HG03025 (cell line): ENCODE data around the gene COMMD9.
"Not testable (repeated sequence)": the region's sequence is repeated elsewhere in the genome, so short reads cannot be mapped to it uniquely, and the experiment has no call there.

Experiments used
- ATAC-seq: cut with Tn5 transposase; IDR thresholded peaks from one replicate; pipeline ENCODE4 v1.9.1; 2021; ENCODE audit warnings: mild to moderate bottlenecking, moderate library complexity; ENCODE audit not compliant: unreplicated experiment, low FRiP score

The COMMD9 gene

DNA sequence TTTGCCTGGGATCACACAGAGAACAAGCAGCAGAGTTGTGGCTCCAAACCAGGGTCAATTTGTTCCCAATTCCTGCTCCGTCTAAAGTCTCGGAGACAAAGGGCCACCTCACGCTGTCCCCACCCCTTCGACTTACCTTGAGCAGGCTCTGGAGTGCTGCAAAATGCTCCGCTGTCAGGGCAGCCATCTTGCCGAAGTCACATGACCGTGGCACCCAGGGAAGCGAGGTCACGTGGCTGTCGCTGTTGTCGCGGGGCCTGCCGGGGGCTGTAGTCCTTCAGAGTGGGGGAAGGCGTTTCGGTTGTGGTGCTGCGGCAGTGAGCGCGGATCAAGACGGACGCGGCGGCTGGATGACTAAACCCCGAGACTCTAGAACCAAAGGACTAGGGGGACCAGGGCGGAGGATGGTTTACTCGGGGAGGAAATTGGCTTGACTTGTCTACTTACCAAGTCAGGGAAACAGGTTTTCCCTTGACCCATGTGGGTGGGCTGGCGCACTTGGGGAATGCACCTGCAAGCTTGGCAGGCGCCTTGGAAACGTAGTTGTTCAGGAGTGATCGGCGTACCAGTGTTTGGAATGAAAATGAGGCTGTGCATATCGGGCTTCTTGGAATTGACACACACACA, at the start of gene COMMD9:
COMMD9 (minus strand) TSS at position 199 of the 627 bp plus-strand sequence; CDS start at position 187, 12 bp downstream.
- peak; percentile 98 for ATAC-seq

- ATAC-seq = no peak
Observed at GRCh38 chr11:36333897-36334296, 44.7 kb upstream of the COMMD9 start.

GRCh38 chr11:36333468-36333867, 44.2 kb upstream of the COMMD9 start:
- no peak for ATAC-seq

DNA sequence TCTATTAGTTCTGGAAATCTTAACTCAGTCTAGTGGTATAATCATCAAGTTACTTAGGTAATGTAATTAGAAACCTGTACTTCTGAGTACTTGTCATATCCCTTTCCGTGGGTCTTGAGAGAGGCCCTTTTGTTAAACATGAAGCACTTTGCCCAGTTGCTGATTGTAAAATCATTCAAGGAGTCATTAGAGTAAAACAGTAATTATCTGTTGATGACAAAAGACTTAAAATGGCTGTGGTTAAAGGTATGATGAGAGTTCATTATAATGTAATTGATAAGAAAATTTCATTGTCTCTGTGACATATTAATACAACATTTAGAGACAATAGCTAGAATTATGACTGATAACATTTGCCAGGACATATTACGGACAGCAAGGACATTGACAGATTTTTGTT, 41.2 kb upstream of the COMMD9 start:
- ATAC-seq = no peak

- ATAC-seq = no peak
Observed at GRCh38 chr11:36328966-36329673, 39.9 kb upstream of the COMMD9 start.

DNA sequence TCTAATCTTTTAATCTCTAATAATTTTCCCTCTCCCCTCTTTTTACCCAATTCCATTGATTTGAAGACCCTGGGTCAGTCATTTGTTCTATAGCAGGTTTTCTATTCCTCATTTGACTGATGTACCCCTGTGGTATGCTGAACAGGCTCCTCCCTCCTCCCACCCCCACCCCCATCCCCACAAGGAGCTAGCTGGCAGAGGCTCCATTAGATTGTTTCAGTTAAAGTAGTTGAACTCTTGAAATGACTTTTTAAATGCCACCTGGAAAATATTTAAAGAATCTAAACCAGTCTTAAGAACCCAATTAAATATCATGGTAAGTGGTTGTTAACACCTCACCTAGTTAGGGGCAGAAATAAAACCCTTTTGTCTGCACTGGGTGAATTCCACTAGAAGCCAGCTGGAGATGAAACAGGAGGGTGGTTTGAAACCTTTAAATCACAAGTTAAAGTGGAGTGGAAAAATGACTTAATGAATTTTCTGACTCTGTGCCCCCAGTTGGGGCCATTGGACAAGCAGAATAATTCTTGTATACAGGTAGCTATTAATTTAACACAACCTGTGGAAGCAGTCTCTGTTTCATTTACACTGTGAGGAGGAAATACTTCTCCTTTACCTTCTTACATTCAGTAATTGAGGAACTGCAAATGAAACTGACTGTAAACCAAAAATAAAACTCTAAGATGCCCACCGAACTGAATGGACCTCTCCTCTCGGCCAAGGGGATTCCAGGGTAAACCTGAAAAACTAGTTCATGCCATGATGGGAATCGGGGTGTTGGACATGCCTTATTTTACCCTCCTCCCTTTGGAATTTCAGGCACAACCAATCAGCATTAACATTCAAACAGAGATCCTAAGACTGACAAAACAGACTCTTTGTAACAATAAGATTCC, 37.5 kb upstream of the COMMD9 start:
- ATAC-seq = peak; percentile 74

DNA sequence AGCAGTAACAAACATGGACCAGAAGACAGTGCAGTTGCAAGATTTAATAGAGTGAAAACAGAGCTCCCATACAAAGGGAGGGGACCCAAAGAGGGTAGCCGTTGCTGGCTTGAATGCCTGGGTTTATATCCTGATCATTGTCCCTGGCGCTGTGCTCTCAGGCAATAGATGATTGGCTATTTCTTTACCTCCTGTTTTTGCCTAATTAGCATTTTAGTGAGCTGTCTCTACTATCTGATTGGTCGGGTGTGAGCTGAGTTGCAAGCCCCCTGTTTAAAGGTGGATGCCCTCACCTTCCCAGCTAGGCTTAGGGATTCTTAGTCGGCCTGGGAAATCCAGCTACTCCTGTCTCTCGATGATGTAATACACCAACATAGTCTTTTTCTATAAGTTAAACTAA, 36.2 kb upstream of the COMMD9 start:
- ATAC-seq = not testable (repeated sequence)

GRCh38 chr11:36324956-36325355, 35.7 kb upstream of the COMMD9 start:
- not testable (repeated sequence) for ATAC-seq

- ATAC-seq = no peak
Observed at GRCh38 chr11:36317992-36318391, 28.8 kb upstream of the COMMD9 start.

- ATAC-seq = no peak
Observed at GRCh38 chr11:36316049-36316448, 26.8 kb upstream of the COMMD9 start.

DNA sequence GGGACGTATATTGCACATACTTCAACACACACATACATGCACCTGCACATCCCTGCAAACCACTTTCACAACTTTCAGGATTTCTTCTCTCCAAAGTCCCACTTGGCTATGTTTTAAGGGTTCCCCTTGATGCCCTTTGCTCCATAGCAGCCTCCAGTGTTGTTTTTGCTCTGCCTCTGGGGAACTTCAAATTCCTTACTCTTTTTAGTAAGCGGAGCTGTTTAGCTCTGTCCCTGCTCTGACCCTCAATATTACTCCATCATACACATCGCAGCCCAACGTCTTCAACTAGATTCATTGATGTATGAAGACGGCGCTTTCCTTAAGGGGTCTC, 25.2 kb upstream of the COMMD9 start:
- no peak for ATAC-seq

DNA sequence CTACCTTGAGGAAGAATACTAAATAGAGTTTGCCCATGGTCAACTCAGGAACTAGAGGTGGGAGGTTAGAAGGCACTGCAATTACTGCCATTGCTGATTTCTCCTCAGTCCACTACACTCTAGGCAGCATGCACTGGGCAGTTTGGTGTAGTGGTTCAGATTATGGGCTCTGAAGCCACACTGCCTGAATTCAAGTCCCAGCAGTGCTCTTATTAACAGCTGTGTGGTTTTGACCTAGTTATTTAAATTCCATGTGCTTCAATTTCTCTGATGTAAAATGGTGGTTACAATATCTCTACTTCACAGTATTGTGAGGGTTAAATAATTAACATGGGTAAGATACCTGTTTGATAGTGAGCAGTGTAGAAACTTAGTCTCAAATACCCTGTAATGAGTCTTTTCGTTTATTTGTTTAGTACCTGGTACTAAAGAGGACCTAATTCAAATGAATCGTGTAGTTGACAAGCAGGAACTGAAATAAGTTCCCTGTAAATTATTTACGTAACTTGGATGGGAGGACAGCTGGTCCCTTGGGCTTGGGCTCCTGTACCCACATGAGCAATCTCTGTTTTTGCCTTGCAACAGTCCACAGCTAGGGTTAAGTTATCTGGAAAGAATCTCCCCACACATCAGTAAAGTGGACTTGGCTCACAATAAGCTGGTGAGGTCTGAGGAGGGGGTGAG, 24.7 kb upstream of the COMMD9 start:
- no peak for ATAC-seq

GRCh38 chr11:36312611-36313472, 23.6 kb upstream of the COMMD9 start:
- ATAC-seq = no peak

- ATAC-seq = no peak
Observed at GRCh38 chr11:36311926-36312595, 22.8 kb upstream of the COMMD9 start.

DNA sequence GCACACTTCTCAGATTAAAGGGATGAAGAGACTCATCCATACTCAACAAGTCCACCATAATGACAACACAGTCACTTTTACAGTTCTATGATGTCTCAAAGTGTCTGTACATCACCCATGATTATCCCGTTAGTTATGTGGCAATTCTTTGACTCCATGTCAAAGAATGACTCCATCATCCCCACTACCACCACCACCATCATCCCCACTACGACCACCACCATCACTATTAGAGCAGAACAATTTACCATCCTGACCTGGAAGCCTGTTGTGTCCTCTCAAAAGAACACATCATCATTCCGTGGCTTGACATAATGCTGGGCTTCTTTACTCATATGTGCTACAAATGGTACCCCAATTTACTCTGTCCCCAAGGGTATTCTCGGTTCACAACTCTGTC, 20.6 kb upstream of the COMMD9 start:
- ATAC-seq = no peak

- ATAC-seq = no peak
Observed at GRCh38 chr11:36308577-36308976, 19.4 kb upstream of the COMMD9 start.

DNA sequence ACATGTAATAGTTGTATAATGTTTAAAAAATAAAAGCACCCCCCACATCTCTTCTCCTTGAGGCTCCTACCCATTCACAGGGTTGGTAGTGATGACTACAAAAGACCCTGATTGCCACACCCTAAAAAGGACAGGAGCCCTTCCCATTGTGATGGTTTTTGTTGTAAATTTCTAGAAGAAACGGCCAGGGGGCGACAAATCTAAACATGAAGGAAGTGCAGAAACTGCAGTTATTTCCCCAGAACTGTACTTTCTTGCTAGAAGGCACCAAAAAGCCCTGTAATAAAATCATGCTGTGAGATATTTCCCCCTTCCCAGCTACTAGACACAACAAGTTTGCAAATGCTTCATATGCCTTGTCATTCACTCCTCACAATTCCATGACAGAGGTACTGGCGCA, 17.7 kb upstream of the COMMD9 start:
- ATAC-seq = no peak

GRCh38 chr11:36305047-36305446, 15.8 kb upstream of the COMMD9 start:
- no peak for ATAC-seq

DNA sequence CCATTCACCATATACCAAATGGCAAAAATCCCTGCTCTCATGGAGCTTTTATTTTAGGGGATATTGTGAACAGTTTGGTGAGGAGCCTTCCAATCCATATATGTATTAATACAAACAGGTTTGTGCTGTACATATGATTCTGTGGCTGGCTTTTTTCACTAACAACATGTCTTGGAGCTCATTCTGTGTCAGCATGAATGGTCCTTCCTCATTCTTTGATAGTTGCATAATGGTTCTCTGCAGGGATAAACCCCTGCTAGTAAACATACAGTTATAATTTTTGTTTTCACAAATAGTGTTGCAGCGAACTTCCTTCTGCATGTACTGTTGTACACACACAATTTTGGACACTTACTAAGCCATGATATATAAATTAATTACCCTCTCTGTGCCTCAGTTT, 15.1 kb upstream of the COMMD9 start:
- ATAC-seq = no peak
